Camera-type eye (tissue), 1 donor: Measurements from ENCODE around the gene SYNGAP1. TPM values are rescaled to one million over a fixed set of nuclear protein-coding genes. Genes with fewer than 3 reads are reported as not detected.

Experiments
- total RNA-seq: library from RNA; depleted of rRNA; stranded (reverse); fragments of >200 nt; gene quantifications from one replicate; pipeline ENCODE4 v1.2.3, GENCODE V29; 2014

The SYNGAP1 gene
- 17.9 TPM for total RNA-seq

GRCh38 chr6:33419580-33420490 lies at the start of gene SYNGAP1:
Gene SYNGAP1 (plus strand): TSS chr6:33420065. CDS start chr6:33420265, 200 bp downstream.

GRCh38 chr6:33391278-33391921 lies 28.5 kb upstream of the SYNGAP1 start, which contains the start of gene KIFC1:
Gene KIFC1 (plus strand): TSS chr6:33391823. CDS start chr6:33391986, 163 bp downstream.

GRCh38 chr6:33410711-33411631 lies 8.9 kb upstream of the SYNGAP1 start, which contains the start of gene PHF1:
Gene PHF1 (plus strand): TSS chr6:33411014. CDS start chr6:33412264, 1,250 bp downstream.

GRCh38 chr6:33417903-33418689 lies 1.8 kb upstream of the SYNGAP1 start, which contains the start of gene CUTA:
Gene CUTA (minus strand): TSS chr6:33418107. CDS start chr6:33418000, 107 bp downstream.

GRCh38 chr6:33454009-33454946 lies 34.4 kb downstream of the SYNGAP1 start, which contains the start of gene ZBTB9:
Gene ZBTB9 (plus strand): TSS chr6:33454576. CDS start chr6:33455101, 525 bp downstream.

Other genes starting within 250 kb of the SYNGAP1 start
- 39.0 TPM for gene COL11A2, start 227.6 kb upstream of the SYNGAP1 start, total RNA-seq
- 34.6 TPM for gene RXRB, start 219.4 kb upstream of the SYNGAP1 start, total RNA-seq
- 60.0 TPM for gene SLC39A7, start 219.2 kb upstream of the SYNGAP1 start, total RNA-seq
- gene HSD17B8, start 215.4 kb upstream of the SYNGAP1 start, total RNA-seq = 14.3 TPM
- gene RING1, start 211.6 kb upstream of the SYNGAP1 start, total RNA-seq = 30.7 TPM
- 51.6 TPM for gene VPS52, start 148.2 kb upstream of the SYNGAP1 start, total RNA-seq
- 1,580 TPM for gene RPS18, start 148.0 kb upstream of the SYNGAP1 start, total RNA-seq
- gene B3GALT4, start 142.9 kb upstream of the SYNGAP1 start, total RNA-seq = 6.3 TPM
- 39.2 TPM for gene WDR46, start 130.8 kb upstream of the SYNGAP1 start, total RNA-seq
- gene PFDN6, start 130.5 kb upstream of the SYNGAP1 start, total RNA-seq = 20.5 TPM
- 45.5 TPM for gene RGL2, start 121.1 kb upstream of the SYNGAP1 start, total RNA-seq
- 45.8 TPM for gene TAPBP, start 106.0 kb upstream of the SYNGAP1 start, total RNA-seq
- gene ZBTB22, start 102.3 kb upstream of the SYNGAP1 start, total RNA-seq = 26.7 TPM
- gene DAXX, start 97.1 kb upstream of the SYNGAP1 start, total RNA-seq = 31.8 TPM
- 13.2 TPM for gene KIFC1, start 28.2 kb upstream of the SYNGAP1 start, total RNA-seq
- 40.9 TPM for gene PHF1, start 9.1 kb upstream of the SYNGAP1 start, total RNA-seq
- gene CUTA, start 2.0 kb upstream of the SYNGAP1 start, total RNA-seq = 76.4 TPM
- gene ZBTB9, start 34.5 kb downstream of the SYNGAP1 start, total RNA-seq = 9.0 TPM
- gene BAK1, start 160.2 kb downstream of the SYNGAP1 start, total RNA-seq = 10.1 TPM
- 9.6 TPM for gene ITPR3, start 201.3 kb downstream of the SYNGAP1 start, total RNA-seq